ENCODE data around the gene TMOD1.

GRCh38 chr9:97596906-97597305 is 95.4 kb downstream of the TMOD1 start:
- no peak for TF ChIP-seq CTCF (IDR thresholded peaks at IDR 0.05; ENCODE audit: low read depth, low read length)
- no peak for TF ChIP-seq EZH2phosphoT487 (IDR thresholded peaks at IDR 0.05; ENCODE audit: low read depth)

Data from OCI-LY3 (cell line).